ENCODE results near the gene PBX1.

DNA sequence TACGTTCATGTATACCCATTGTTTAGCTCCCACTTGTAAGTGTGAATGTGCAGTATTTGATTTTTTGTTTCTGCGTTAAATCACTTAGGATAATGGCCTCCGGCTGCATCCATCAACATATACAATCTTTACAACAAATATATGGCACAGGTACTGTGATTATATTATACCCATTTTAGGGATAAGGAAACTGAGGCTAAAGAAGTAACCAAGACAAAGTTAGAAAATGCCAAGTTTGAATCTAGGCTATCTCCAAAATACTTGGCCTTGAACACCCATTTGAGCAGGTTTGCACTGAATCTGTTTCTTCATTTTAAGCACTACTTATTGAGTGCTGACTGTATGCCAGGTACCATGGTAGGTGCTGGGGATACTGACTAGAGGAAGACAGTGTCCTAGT, 149.6 kb downstream of the PBX1 start:
- TF ChIP-seq POLR2A (IDR thresholded peaks at IDR 0.05) (no peak), POLR2AphosphoS5 (IDR thresholded peaks at IDR 0.05) (no peak)
- TF ChIP-seq, protein P1, sequence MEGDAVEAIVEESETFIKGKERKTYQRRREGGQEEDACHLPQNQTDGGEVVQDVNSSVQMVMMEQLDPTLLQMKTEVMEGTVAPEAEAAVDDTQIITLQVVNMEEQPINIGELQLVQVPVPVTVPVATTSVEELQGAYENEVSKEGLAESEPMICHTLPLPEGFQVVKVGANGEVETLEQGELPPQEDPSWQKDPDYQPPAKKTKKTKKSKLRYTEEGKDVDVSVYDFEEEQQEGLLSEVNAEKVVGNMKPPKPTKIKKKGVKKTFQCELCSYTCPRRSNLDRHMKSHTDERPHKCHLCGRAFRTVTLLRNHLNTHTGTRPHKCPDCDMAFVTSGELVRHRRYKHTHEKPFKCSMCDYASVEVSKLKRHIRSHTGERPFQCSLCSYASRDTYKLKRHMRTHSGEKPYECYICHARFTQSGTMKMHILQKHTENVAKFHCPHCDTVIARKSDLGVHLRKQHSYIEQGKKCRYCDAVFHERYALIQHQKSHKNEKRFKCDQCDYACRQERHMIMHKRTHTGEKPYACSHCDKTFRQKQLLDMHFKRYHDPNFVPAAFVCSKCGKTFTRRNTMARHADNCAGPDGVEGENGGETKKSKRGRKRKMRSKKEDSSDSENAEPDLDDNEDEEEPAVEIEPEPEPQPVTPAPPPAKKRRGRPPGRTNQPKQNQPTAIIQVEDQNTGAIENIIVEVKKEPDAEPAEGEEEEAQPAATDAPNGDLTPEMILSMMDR (IDR thresholded peaks at IDR 0.05): no peak
